Activated naive CD4-positive, alpha-beta T cell treated with anti-CD3 and anti-CD28 coated beads, Interleukin-2, amount 10 ng/mL, durations not matched to agents 7 days and 5 days (primary cell): ENCODE data around the gene CDC42EP4.
"Not testable (repeated sequence)": the region's sequence is repeated elsewhere in the genome, so short reads cannot be mapped to it uniquely, and the experiment has no call there.

Experiments used
- CTCF ChIA-PET: fragments of 350-600 bp; sonication (Branson Sonifier 250); formaldehyde crosslinking; loops from one replicate; lab custom pipeline; 2021; ENCODE audit warnings: antibody characterized with exemption; lab: Charles Lee
- DNase-seq: peaks from one replicate; pipeline ENCODE4 v3.0.0-alpha.2; 2020
- H3K27ac Mint-ChIP-seq: one replicate; pipeline ENCODE4 v1.8.0; 2021; ENCODE audit warnings: mild to moderate bottlenecking, moderate library complexity, mixed read lengths
- H3K27me3 Mint-ChIP-seq: one replicate; pipeline ENCODE4 v1.8.0; 2021; ENCODE audit warnings: mild to moderate bottlenecking, mixed read lengths
- H3K36me3 Mint-ChIP-seq: one replicate; pipeline ENCODE4 v1.8.0; 2021; ENCODE audit warnings: mixed read lengths
- H3K4me1 Mint-ChIP-seq: one replicate; pipeline ENCODE4 v1.8.0; 2021; ENCODE audit warnings: mixed read lengths
- H3K4me3 Mint-ChIP-seq: one replicate; pipeline ENCODE4 v1.8.0; 2021; ENCODE audit warnings: mild to moderate bottlenecking, moderate library complexity, mixed read lengths
- H3K9me3 Mint-ChIP-seq: one replicate; pipeline ENCODE4 v1.8.0; 2021; ENCODE audit warnings: mixed read lengths

CDC42EP4 gene

DNA sequence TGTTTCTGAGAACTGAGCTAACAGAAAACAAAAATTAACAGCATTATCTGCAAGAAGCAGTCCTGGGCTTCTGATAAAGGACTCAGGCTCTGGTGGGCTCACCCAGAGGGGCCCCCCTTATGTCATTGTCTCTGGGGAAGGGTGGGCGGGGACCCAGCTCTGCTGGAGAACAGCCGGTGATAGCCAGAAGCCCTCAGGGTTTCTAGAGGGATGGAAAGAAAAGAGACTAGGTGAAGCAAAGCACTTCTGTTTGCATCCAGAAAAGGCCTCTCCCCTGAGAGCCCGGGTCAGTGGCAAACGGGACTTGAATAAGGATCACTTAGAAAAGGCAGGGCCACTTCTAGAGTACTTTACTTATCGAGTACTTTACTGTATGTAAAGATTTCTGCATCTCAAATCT is 7.0 kb upstream of the CDC42EP4 start:
- Mint-ChIP-seq H3K27ac (no peak overlapping the region), H3K36me3 (no peaks in the 10 kb centered on the region), H3K27me3 (peaks cover 28% of the 10 kb centered on the region), H3K4me3 (no peak overlapping the region), H3K4me1 (no peaks in the 10 kb centered on the region), H3K9me3 (no peaks in the 10 kb centered on the region)
- no peak for DNase-seq
- CTCF ChIA-PET, result interaction anchor here (0.9 to 1.8 kb wide), 2 partner anchors 51 to 52 kb away, joined by 3 to 5 read pairs; no protein-coding TSS in a partner anchor

- Mint-ChIP-seq H3K36me3 (no peaks in the 10 kb centered on the region), H3K4me1 (peaks cover 1% of the 10 kb centered on the region), H3K27me3 (peaks cover 32% of the 10 kb centered on the region), H3K27ac (no peak overlapping the region), H3K4me3 (no peak overlapping the region), H3K9me3 (no peaks in the 10 kb centered on the region)
- CTCF ChIA-PET, result interaction anchor here (0.9 to 1.8 kb wide), 2 partner anchors 52 to 53 kb away, joined by 3 to 5 read pairs; no protein-coding TSS in a partner anchor
- no peak for DNase-seq
These were observed 6.6 kb upstream of the CDC42EP4 start for GRCh38 chr17:73318427-73318813.

DNA sequence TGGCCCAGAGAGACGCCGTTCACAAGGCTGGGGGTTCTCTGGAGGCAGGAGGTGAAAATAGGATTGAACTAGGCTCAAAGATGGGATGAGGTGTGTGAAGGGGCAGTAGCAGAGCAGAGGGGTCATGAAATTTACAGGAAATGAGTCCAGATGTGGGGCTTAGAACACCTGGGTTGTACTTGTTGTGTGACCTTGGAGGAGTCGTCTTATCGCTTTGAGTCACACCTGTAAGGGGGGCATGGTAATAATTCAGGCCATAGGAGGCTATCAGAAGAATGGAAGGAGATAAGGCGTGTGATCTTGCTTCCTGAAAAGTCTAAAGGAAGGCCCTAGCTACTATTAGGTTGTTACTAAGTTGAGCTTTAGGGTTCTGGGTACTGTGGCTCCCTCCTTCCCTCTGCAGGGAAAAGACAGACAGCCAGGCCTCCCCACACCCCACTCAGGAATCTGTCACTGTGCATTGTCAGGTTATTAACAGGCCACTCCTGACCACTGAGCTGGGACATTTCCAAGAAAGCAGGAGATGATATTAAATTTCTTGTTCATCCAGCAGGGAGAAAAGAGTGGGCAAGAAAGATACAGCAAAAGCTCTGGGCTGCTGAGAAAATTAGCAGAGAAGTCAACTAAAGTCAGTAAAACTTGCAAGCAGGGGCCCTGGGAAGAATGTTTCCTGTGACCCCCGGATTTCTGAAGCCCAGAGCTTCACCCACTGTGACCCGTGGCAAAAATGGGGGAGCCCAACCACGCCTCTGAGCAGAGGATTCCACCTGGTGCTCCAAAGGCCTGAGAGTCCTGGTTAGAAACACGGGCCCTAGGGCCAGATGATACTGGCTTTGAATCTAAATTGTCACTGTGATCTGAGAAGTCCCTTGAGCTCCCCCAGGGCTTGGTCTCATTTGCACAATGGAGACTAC is 6.0 kb upstream of the CDC42EP4 start:
- no peak for DNase-seq
- Mint-ChIP-seq H3K4me3 (no peak overlapping the region), H3K27me3 (peaks cover 37% of the 10 kb centered on the region), H3K4me1 (peaks cover 4% of the 10 kb centered on the region), H3K36me3 (no peaks in the 10 kb centered on the region), H3K27ac (no peak overlapping the region), H3K9me3 (no peaks in the 10 kb centered on the region)
- CTCF ChIA-PET, result interaction anchor here (0.9 to 1.8 kb wide), 2 partner anchors 52 to 54 kb away, joined by 3 to 5 read pairs; no protein-coding TSS in a partner anchor

DNA sequence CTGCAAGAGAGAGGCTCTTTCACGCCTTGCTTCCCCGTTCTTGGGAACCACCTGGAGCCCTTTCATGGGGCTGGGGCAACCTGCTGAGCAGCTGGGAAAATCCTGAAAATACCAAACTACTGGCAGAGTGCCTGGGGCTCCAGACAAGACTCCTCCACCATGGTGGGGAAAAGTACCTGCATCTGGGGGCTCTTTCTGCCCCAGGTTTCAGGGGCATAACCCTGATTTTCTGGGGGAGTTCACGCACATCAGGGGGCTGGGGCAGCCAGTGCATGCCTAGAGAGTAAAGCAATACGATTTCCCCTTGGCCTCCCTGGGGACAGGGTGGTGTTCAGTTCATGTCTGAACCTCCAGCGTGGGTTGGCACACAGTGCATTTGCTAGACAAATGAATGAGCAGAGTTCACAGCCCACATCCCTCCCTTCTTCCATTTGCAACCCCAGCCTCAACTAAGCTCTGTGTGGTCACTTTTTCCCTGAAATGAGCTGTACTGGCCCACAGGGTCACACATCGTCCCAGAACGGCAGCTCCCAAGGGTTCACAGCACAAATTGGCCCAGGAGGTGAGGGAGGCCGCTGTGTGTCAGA is 5.2 kb upstream of the CDC42EP4 start:
- H3K9me3 Mint-ChIP-seq, result no peaks in the 10 kb centered on the region
- DNase-seq, result no peak
- peaks cover 39% of the 10 kb centered on the region for H3K27me3 Mint-ChIP-seq
- peaks cover 4% of the 10 kb centered on the region for H3K4me1 Mint-ChIP-seq
- no peaks in the 10 kb centered on the region for H3K36me3 Mint-ChIP-seq
- no peak overlapping the region for H3K27ac Mint-ChIP-seq
- no peak overlapping the region for H3K4me3 Mint-ChIP-seq
- CTCF ChIA-PET, result no interaction called here

GRCh38 chr17:73315471-73315870 is 3.7 kb upstream of the CDC42EP4 start:
- Mint-ChIP-seq H3K27me3 (peaks cover 53% of the 10 kb centered on the region), H3K9me3 (no peaks in the 10 kb centered on the region), H3K36me3 (no peaks in the 10 kb centered on the region), H3K4me1 (peaks cover 7% of the 10 kb centered on the region), H3K27ac (no peak overlapping the region), H3K4me3 (no peak overlapping the region)
- CTCF ChIA-PET, result interaction anchor here (1.4 kb wide), 1 partner anchor 60 kb away, joined by 3 read pairs; no protein-coding TSS in a partner anchor
- DNase-seq, result no peak

DNA sequence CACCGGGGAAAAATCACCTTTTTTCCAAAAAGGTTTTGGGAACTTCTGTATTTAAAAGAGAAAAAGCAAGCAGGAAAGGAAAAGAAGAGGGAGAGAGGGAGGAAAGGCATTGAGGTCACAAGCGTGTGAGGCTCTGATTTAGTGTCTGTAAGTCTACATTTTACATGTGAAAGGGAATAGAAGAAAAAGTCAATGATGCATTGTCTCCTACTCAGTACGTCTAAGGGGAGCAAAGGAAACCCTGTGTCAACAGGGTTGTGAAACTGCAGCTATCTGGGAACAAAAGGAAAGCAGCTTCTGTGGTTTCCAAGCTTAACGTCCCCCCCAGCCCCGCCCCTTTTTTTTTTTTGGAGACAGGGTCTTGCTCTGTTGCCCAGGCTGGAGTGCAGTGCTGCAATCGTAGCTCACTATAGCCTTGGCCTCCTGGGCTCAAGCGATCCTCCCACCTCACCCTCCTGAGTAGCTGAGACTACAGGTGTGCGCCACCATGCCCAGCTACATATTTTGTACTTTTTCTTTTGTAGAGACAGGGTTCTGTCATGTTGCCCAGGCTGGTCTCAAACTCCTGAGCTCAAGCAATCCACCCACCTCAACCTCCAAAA is 1.8 kb upstream of the CDC42EP4 start:
- Mint-ChIP-seq H3K4me3 (peak overlapping the region; percentile 8), H3K36me3 (no peaks in the 10 kb centered on the region), H3K27me3 (peaks cover 68% of the 10 kb centered on the region), H3K4me1 (peaks cover 16% of the 10 kb centered on the region), H3K9me3 (no peaks in the 10 kb centered on the region), H3K27ac (no peak overlapping the region)
- DNase-seq, result no peak
- CTCF ChIA-PET, result interaction anchor here (0.9 kb wide), 1 partner anchor 586 kb away, joined by 3 read pairs; no protein-coding TSS in a partner anchor

- DNase-seq, H3K4me3 Mint-ChIP-seq, H3K9me3 Mint-ChIP-seq, H3K27ac Mint-ChIP-seq, H3K36me3 Mint-ChIP-seq, CTCF ChIA-PET: not testable (repeated sequence)
- H3K4me1 Mint-ChIP-seq, result peaks cover 16% of the 10 kb centered on the region
- H3K27me3 Mint-ChIP-seq, result peaks cover 69% of the 10 kb centered on the region
These were observed 1.1 kb upstream of the CDC42EP4 start for GRCh38 chr17:73312887-73313286.

GRCh38 chr17:73311428-73311780 is 397 bp downstream of the CDC42EP4 start:
- H3K27ac Mint-ChIP-seq, result no peak overlapping the region
- no peak for DNase-seq

DNA sequence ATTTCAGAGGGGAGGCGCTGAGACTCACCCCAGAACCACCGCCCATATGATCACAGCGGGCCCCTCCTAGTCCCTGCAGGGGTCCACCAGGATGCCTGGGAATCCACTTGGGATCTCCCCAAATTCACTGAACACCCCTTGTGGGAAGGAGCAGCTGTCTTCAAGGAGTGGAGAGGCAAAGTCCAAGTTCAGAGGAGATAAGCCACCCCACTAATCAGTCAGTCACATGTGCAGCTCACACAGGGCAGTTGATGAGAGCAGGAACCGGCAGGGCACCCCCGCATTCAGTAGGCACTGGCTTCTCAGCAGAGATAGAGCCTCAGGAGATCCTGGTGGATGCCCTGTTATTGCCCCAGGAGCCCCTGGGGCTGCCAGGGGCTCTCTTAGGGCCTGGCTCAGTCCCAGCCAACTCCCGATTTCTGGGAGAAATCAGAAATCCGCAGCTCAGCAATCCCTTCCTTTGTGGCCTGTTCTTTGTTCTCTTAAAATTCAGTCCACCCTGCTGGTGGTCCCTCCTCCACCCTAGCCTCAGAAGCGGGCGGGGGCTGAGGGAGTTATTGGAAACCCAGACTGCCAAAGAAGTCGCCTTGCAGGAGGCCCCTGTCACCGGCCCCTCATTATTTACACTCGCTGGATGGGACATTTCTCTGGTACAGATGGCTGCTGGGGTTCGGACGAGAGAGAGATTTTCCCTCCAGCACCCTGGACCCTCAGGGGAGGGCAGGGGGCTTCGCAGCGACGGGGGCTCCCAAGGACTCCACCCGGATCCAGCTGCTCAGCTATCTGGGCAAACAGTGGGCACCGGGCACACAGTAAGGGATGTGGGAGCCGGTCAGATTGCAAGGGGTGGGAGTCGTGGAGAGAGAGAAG is 1.8 kb downstream of the CDC42EP4 start:
- Mint-ChIP-seq H3K9me3 (no peaks in the 10 kb centered on the region), H3K4me3 (peak overlapping the region; percentile 82), H3K27ac (peak overlapping the region; percentile 42), H3K4me1 (peaks cover 19% of the 10 kb centered on the region), H3K36me3 (no peaks in the 10 kb centered on the region), H3K27me3 (peaks cover 85% of the 10 kb centered on the region)
- CTCF ChIA-PET, result interaction anchor here (0.6 to 1.6 kb wide), 8 partner anchors 12 to 753 kb away, joined by 3 to 6 read pairs (median 3); no protein-coding TSS in a partner anchor
- no peak for DNase-seq

More at GRCh38 chr17:73311428-73311780, 397 bp downstream of the CDC42EP4 start:
- peaks cover 16% of the 10 kb centered on the region for H3K4me1 Mint-ChIP-seq
- H3K27me3 Mint-ChIP-seq, result peaks cover 82% of the 10 kb centered on the region
- no peaks in the 10 kb centered on the region for H3K36me3 Mint-ChIP-seq
- CTCF ChIA-PET, result interaction anchor here (0.8 to 1.3 kb wide), 6 partner anchors 9 to 591 kb away, joined by 3 to 6 read pairs (median 4); no protein-coding TSS in a partner anchor
- peak overlapping the region; percentile 82 for H3K4me3 Mint-ChIP-seq
- no peaks in the 10 kb centered on the region for H3K9me3 Mint-ChIP-seq

GRCh38 chr17:73308959-73309358 is 2.8 kb downstream of the CDC42EP4 start:
- H3K36me3 Mint-ChIP-seq, H3K9me3 Mint-ChIP-seq, H3K27ac Mint-ChIP-seq, H3K4me3 Mint-ChIP-seq, DNase-seq: not testable (repeated sequence)
- CTCF ChIA-PET, result interaction anchor here (0.8 kb wide), 1 partner anchor 353 kb away, joined by 3 read pairs; no protein-coding TSS in a partner anchor
- peaks cover 21% of the 10 kb centered on the region for H3K4me1 Mint-ChIP-seq
- peaks cover 85% of the 10 kb centered on the region for H3K27me3 Mint-ChIP-seq

- Mint-ChIP-seq H3K4me1 (peaks cover 18% of the 10 kb centered on the region), H3K27ac (no peak overlapping the region), H3K9me3 (no peaks in the 10 kb centered on the region), H3K36me3 (no peaks in the 10 kb centered on the region), H3K4me3 (no peak overlapping the region), H3K27me3 (peaks cover 77% of the 10 kb centered on the region)
- DNase-seq, result no peak
- CTCF ChIA-PET, result interaction anchor here (0.8 kb wide), 2 partner anchors 62 to 352 kb away, joined by 3 read pairs; no protein-coding TSS in a partner anchor
These were observed 3.6 kb downstream of the CDC42EP4 start for GRCh38 chr17:73308017-73308823.

DNA sequence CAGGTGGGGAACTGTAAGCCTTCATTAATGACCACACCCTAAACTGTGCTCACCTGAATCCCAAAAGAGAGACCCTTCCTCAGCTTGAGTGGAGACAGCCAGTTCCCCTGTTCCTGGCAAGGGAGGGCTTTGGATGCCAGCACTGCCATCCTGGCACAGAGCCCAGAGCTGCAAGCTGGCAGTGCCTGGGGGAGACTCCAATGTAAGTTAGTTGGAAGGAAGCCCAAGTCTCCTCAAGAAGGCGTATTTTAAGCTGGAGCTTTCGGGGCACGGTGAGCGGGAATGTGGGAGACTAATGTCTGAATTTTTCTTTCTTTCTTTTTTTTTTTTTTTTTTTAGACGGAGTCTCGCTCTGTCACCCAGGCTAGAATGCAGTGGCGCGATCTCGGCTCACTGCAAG is 4.7 kb downstream of the CDC42EP4 start:
- Mint-ChIP-seq H3K4me1 (peaks cover 18% of the 10 kb centered on the region), H3K4me3 (no peak overlapping the region), H3K36me3 (no peaks in the 10 kb centered on the region), H3K9me3 (no peaks in the 10 kb centered on the region), H3K27ac (no peak overlapping the region), H3K27me3 (peaks cover 66% of the 10 kb centered on the region)
- CTCF ChIA-PET, result no interaction called here
- DNase-seq, result no peak
